K562 (cell line): ENCODE results near the gene AZU1. TPM values are rescaled to one million over a fixed set of nuclear protein-coding genes. Genes with fewer than 3 reads are reported as not detected.

Experiments used
- ARID1B ChIP-seq: fragments of 450-650 bp; IDR thresholded peaks from 2 replicates; pipeline ENCODE4 v1.6.1; 2016; ENCODE audit warnings: antibody characterized with exemption, mild to moderate bottlenecking, inconsistent platforms
- BCOR ChIP-seq: fragments of 450-650 bp; IDR thresholded peaks from 2 replicates; pipeline ENCODE4 v1.6.1; 2016
- CC2D1A ChIP-seq: fragments of 450-650 bp; IDR thresholded peaks from 2 replicates; pipeline ENCODE4 v1.6.1; 2017; ENCODE audit warnings: mild to moderate bottlenecking
- CEBPB ChIP-seq: fragments of 450-650 bp; IDR thresholded peaks from 2 replicates; pipeline ENCODE4 v1.6.1; 2016; ENCODE audit warnings: missing genetic modification characterization, missing compliant biosample characterization
- DIDO1 ChIP-seq: fragments of 450-650 bp; IDR thresholded peaks from 2 replicates; pipeline ENCODE4 v1.6.1; 2016; ENCODE audit warnings: low read depth, missing biosample characterization, missing genetic modification characterization
- EP400 ChIP-seq: fragments of 450-650 bp; IDR thresholded peaks from 2 replicates; pipeline ENCODE4 v1.6.1; 2017; ENCODE audit warnings: antibody characterized with exemption, mild to moderate bottlenecking, moderate library complexity
- FOXK2 ChIP-seq, 2 experiments: fragments of 450-650 bp; IDR thresholded peaks in 1 of 2; conservative IDR thresholded peaks in 1 of 2; 2 replicates each; pipeline ENCODE4 v1.6.1; 2016; ENCODE audit warnings: low read depth in 2 of 2, mild to moderate bottlenecking in 1 of 2
- KHSRP ChIP-seq: fragments of 450-650 bp; IDR thresholded peaks from 2 replicates; pipeline ENCODE4 v1.6.1; 2017
- MCM5 ChIP-seq: fragments of 450-650 bp; IDR thresholded peaks from 2 replicates; pipeline ENCODE4 v1.6.1; 2016; ENCODE audit warnings: low read depth
- NR0B1 ChIP-seq: fragments of 450-650 bp; IDR thresholded peaks from one replicate; pipeline ENCODE4 v1.6.1; 2018; ENCODE audit warnings: mild to moderate bottlenecking, moderate library complexity; ENCODE audit not compliant: partially characterized antibody
- NRF1 ChIP-seq, 2 experiments: fragments of 450-650 bp; IDR thresholded peaks in 1 of 2; conservative IDR thresholded peaks in 1 of 2; 2 replicates each; pipeline ENCODE4 v1.6.1; 2014; ENCODE audit warnings: mild to moderate bottlenecking in 2 of 2
- POLR2A ChIP-seq: fragments of 450-650 bp; conservative IDR thresholded peaks from 2 replicates; pipeline ENCODE4 v1.6.1; 2016
- POLR2AphosphoS5 ChIP-seq: IDR thresholded peaks from 2 replicates; pipeline ENCODE4 v1.6.1; 2011; ENCODE audit warnings: mild to moderate bottlenecking, low read depth, low read length, moderate library complexity; ENCODE audit not compliant: control insufficient read depth, insufficient read depth
- RFX5 ChIP-seq: IDR thresholded peaks from 2 replicates; pipeline ENCODE4 v1.6.1; 2011; ENCODE audit warnings: low read depth, mild to moderate bottlenecking, improper control_type of control experiment, low read length
- SLC30A9 ChIP-seq: fragments of 250-450 bp; sonication (Bioruptor Pico); IDR thresholded peaks from 2 replicates; pipeline ENCODE4 v1.8.0; 2022; ENCODE audit warnings: mild to moderate bottlenecking, moderate library complexity
- SMAD4 ChIP-seq: fragments of 250-450 bp; sonication (Bioruptor Pico); conservative IDR thresholded peaks from 2 replicates; pipeline ENCODE4 v1.8.0; 2021; ENCODE audit warnings: inconsistent platforms, mild to moderate bottlenecking, moderate library complexity
- SMARCB1 ChIP-seq: IDR thresholded peaks from 2 replicates; pipeline ENCODE4 v1.6.1; 2011; ENCODE audit warnings: improper control_type of control experiment, low read depth; ENCODE audit not compliant: insufficient read length
- YY1 ChIP-seq, 3 experiments: IDR thresholded peaks; 2 replicates each; pipeline ENCODE4 v1.6.1; 2011; ENCODE audit warnings: low read length in 2 of 3, mild to moderate bottlenecking in 2 of 3, moderate library complexity in 2 of 3, borderline replicate concordance in 1 of 3, control low read depth in 1 of 3, low read depth in 1 of 3; ENCODE audit not compliant: insufficient read depth in 3 of 3, insufficient replicate concordance in 2 of 3, control insufficient read depth in 1 of 3, insufficient read length in 1 of 3; ENCODE audit errors: extremely low read depth in 1 of 3
- ZBTB7A ChIP-seq: IDR thresholded peaks from 2 replicates; pipeline ENCODE4 v1.6.1; 2011; ENCODE audit warnings: low read depth, mild to moderate bottlenecking, low read length, moderate library complexity, borderline replicate concordance; ENCODE audit not compliant: control insufficient read depth
- ZFP1 ChIP-seq: fragments of 450-650 bp; formaldehyde crosslinking; IDR thresholded peaks from 2 replicates; pipeline ENCODE4 v1.4.0; 2020; ENCODE audit warnings: mild to moderate bottlenecking, mixed read lengths
- ZNF146 ChIP-seq: IDR thresholded peaks from one replicate; pipeline ENCODE4 v1.6.1; 2018; ENCODE audit warnings: missing compliant biosample characterization; ENCODE audit not compliant: unreplicated experiment
- ZNF253 ChIP-seq: fragments of 250-450 bp; sonication (Bioruptor Pico); conservative IDR thresholded peaks from 2 replicates; pipeline ENCODE4 v1.6.1; 2021; ENCODE audit warnings: mild to moderate bottlenecking
- ZNF589 ChIP-seq: fragments of 200-800 bp; sonication (Bioruptor generic); IDR thresholded peaks from 2 replicates; pipeline ENCODE4 v1.6.1; 2016; ENCODE audit warnings: low read depth, missing genetic modification characterization, missing compliant biosample characterization
- ZNF785 ChIP-seq: fragments of 250-450 bp; sonication (Bioruptor Pico); IDR thresholded peaks from 2 replicates; pipeline ENCODE4 v1.4.0; 2020; ENCODE audit warnings: mild to moderate bottlenecking
- ZNF79 ChIP-seq: fragments of 250-450 bp; sonication (Bioruptor Pico); IDR thresholded peaks from 2 replicates; pipeline ENCODE4 v1.4.0; 2020; ENCODE audit warnings: low read depth, mild to moderate bottlenecking, moderate library complexity
- polyA plus RNA-seq, 8 experiments: library from polyadenylated mRNA; depleted of rRNA in 4 of 8; stranded (reverse) in 5 of 8; unstranded in 3 of 8; fragments of >200 nt; fragmentation: Nextera tagmentation in 2 of 8; fragmentation: Illumina TruSeq in 1 of 8; extraction: Ambion mirVana in 2 of 8; extraction: Trizol in 1 of 8; gene quantifications; 2 replicates each; pipeline versions ENCODE4 v1.2.1 to v1.2.3, GENCODE V29; 2011 to 2014; ENCODE audit warnings: inconsistent platforms in 1 of 8, missing spikeins in 1 of 8
- total RNA-seq, 7 experiments: library from RNA; depleted of rRNA in 6 of 7; stranded (reverse); fragments of >200 nt in 6 of 7; fragmentation: Illumina TruSeq in 2 of 7; extraction: Trizol in 2 of 7; gene quantifications; 2 replicates each; pipeline versions ENCODE4 v1.2.1 to v1.2.3, GENCODE V29; 2011 to 2021; ENCODE audit warnings: low replicate concordance in 1 of 7
- TF ChIP-seq, protein P1 (sequence below): sonication (generic); formaldehyde crosslinking; IDR thresholded peaks from 2 replicates; pipeline ENCODE4 v1.9.0; 2022; ENCODE audit warnings: mild to moderate bottlenecking, missing genetic modification reagents

AZU1 gene
- total and polyA plus RNA-seq, 9 of the 15 experiments (the other 6 are each of a cell fraction or from before 2014, with no cell fraction given): 0.29 to 1.9 (median 0.59) TPM; not detected in 3

GRCh38 chr19:821231-821824, 6.3 kb upstream of the AZU1 start (continued):
- TF ChIP-seq CC2D1A (no peak), MCM5 (no peak), EP400 (no peak), NR0B1 (no peak), ZFP1 (CRISPR knock-in tag) (no peak), FOXK2 (conservative IDR thresholded peaks at IDR 0.05 in 1 of 2, IDR thresholded peaks at IDR 0.05 in 1 of 2; ENCODE audit: low read depth in 2 of 2) (no peak), POLR2A (peak; percentile 55), BCOR (no peak), NRF1 (conservative IDR thresholded peaks at IDR 0.05 in 1 of 2, IDR thresholded peaks at IDR 0.05 in 1 of 2) (peak; percentile 20 to 26; a peak in 1 of 4 replicates), ARID1B (no peak), KHSRP (no peak), RFX5 (no peak), POLR2AphosphoS5 (peak; percentile 25; the same call in 1 of the 2 replicates), ZNF589 (no peak), ZNF79 (no peak), ZBTB7A (peak; percentile 94), ZNF146 (CRISPR knock-in tag) (no peak), SMARCB1 (no peak), CEBPB (tag) (no peak), ZNF253 (CRISPR knock-in tag) (no peak), DIDO1 (no peak), YY1 (IDR thresholded peaks at IDR 0.05; ENCODE audit: borderline replicate concordance in 1 of 3, control insufficient read depth in 1 of 3, extremely low read depth in 1 of 3, insufficient read depth in 3 of 3, insufficient read length in 1 of 3, insufficient replicate concordance in 2 of 3, low read depth in 1 of 3, low read length in 2 of 3) (peak in 1 of 3 experiments; percentile 4), SMAD4 (CRISPR knock-in tag) (no peak), SLC30A9 (no peak), ZNF785 (CRISPR knock-in tag) (no peak)
- TF ChIP-seq, protein P1, sequence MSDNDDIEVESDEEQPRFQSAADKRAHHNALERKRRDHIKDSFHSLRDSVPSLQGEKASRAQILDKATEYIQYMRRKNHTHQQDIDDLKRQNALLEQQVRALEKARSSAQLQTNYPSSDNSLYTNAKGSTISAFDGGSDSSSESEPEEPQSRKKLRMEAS (CRISPR knock-in tag): peak; percentile 43; the same call in 1 of the 2 replicates
- TF ChIP-seq, all 486 proteins: peak for 21
